ENCODE data around the gene RAD23A.
"Not testable (repeated sequence)": the region's sequence is repeated elsewhere in the genome, so short reads cannot be mapped to it uniquely, and the experiment has no call there.

Gene RAD23A

GRCh38 chr19:12955996-12956395, 10.3 kb downstream of the RAD23A start:
- DNase-seq: no peak

GRCh38 chr19:12956446-12957388, 11.1 kb downstream of the RAD23A start, which contains the start of gene GADD45GIP1:
Gene GADD45GIP1 (minus strand): TSS chr19:12957223. CDS start chr19:12957212, 11 bp downstream.
- peak; percentile 66 for DNase-seq

- DNase-seq: not testable (repeated sequence)
Observed at GRCh38 chr19:12957389-12957952, 11.8 kb downstream of the RAD23A start.

GRCh38 chr19:12959481-12959880, 13.8 kb downstream of the RAD23A start:
- no peak for DNase-seq

GRCh38 chr19:12965017-12965811, 19.6 kb downstream of the RAD23A start:
- DNase-seq: peak; percentile 73

GRCh38 chr19:12965812-12966135, 20.1 kb downstream of the RAD23A start:
- DNase-seq: no peak

- no peak for DNase-seq
Observed at GRCh38 chr19:12967907-12968306, 22.2 kb downstream of the RAD23A start.

- DNase-seq: no peak
Observed at GRCh38 chr19:12969292-12969988, 23.8 kb downstream of the RAD23A start, which contains the start of gene DAND5. Gene DAND5 (plus strand): TSS chr19:12969576. CDS start chr19:12969661, 85 bp downstream.

- no peak for DNase-seq
Observed at GRCh38 chr19:12970070-12970820, 24.6 kb downstream of the RAD23A start.

- no peak for DNase-seq
Observed at GRCh38 chr19:12973236-12973635, 27.6 kb downstream of the RAD23A start.

- no peak for DNase-seq
Observed at GRCh38 chr19:12974301-12975220, 28.9 kb downstream of the RAD23A start.

- DNase-seq: no peak
Observed at GRCh38 chr19:12975221-12975741, 29.6 kb downstream of the RAD23A start.

GRCh38 chr19:12976109-12976508, 30.4 kb downstream of the RAD23A start:
- DNase-seq: not testable (repeated sequence)

- no peak for DNase-seq
Observed at GRCh38 chr19:12979974-12980373, 34.3 kb downstream of the RAD23A start.

GRCh38 chr19:12982648-12983047, 37.0 kb downstream of the RAD23A start:
- no peak for DNase-seq

- DNase-seq: no peak
Observed at GRCh38 chr19:12983091-12983490, 37.4 kb downstream of the RAD23A start.

- DNase-seq: peak; percentile 78
Observed at GRCh38 chr19:12983542-12984142, 38.0 kb downstream of the RAD23A start.

- no peak for DNase-seq
Observed at GRCh38 chr19:12984143-12984627, 38.5 kb downstream of the RAD23A start.

GRCh38 chr19:12984683-12985048, 39.0 kb downstream of the RAD23A start:
- no peak for DNase-seq

Measured in NCI-H1436 (cell line).